HG03378 (cell line): ENCODE measurements around the gene DBP.
A peak's percentile ranks its signal among the peaks of the same experiment; 100 is the strongest.

Experiments used
- ATAC-seq: cut with Tn5 transposase; IDR thresholded peaks from one replicate; pipeline ENCODE4 v1.9.1; 2021; ENCODE audit warnings: mild to moderate bottlenecking, moderate library complexity; ENCODE audit not compliant: unreplicated experiment

Gene DBP

GRCh38 chr19:48628486-48629296 is 8.5 kb downstream of the DBP start:
- ATAC-seq: no peak

- no peak for ATAC-seq
Observed at GRCh38 chr19:48627865-48628314, 9.3 kb downstream of the DBP start.

GRCh38 chr19:48627201-48627864 is 9.8 kb downstream of the DBP start:
- ATAC-seq: no peak

- no peak for ATAC-seq
Observed at GRCh38 chr19:48625891-48626327, 11.3 kb downstream of the DBP start.

GRCh38 chr19:48624791-48625723 is 12.1 kb downstream of the DBP start:
- no peak for ATAC-seq

GRCh38 chr19:48624067-48624594 is 13.0 kb downstream of the DBP start:
- ATAC-seq: no peak

GRCh38 chr19:48623556-48624066 is 13.6 kb downstream of the DBP start:
- no peak for ATAC-seq

- no peak for ATAC-seq
Observed at GRCh38 chr19:48619692-48620585, 17.2 kb downstream of the DBP start.

GRCh38 chr19:48618916-48619691 is 18.1 kb downstream of the DBP start, which contains the start of the genes RPL18 and SPHK2:
Gene RPL18 (minus strand): TSS chr19:48619178. CDS start chr19:48619143, 35 bp downstream.
Gene SPHK2 (plus strand): TSS chr19:48619506. CDS start chr19:48620515, 1,009 bp downstream.
- peak; percentile 79 for ATAC-seq

GRCh38 chr19:48618278-48618915 is 18.8 kb downstream of the DBP start:
- ATAC-seq: no peak

- no peak for ATAC-seq
Observed at GRCh38 chr19:48617146-48617937, 19.8 kb downstream of the DBP start.

- ATAC-seq: no peak
Observed at GRCh38 chr19:48616491-48617056, 20.6 kb downstream of the DBP start.

GRCh38 chr19:48616041-48616436 is 21.1 kb downstream of the DBP start:
- ATAC-seq: no peak

- ATAC-seq: no peak
Observed at GRCh38 chr19:48615231-48616040, 21.7 kb downstream of the DBP start.

GRCh38 chr19:48614436-48615230 is 22.5 kb downstream of the DBP start, which contains the start of gene FAM83E:
Gene FAM83E (minus strand): TSS chr19:48615076. CDS start chr19:48613372, 1,704 bp downstream.
- ATAC-seq: no peak
